ENCODE results near the gene RDH13.

GRCh38 chr19:55077106-55077505, 14.2 kb upstream of the RDH13 start:
- TF ChIP-seq PREB (CRISPR knock-in tag; IDR thresholded peaks at IDR 0.05; ENCODE audit: borderline replicate concordance) (no peak), PRDM15 (CRISPR knock-in tag; IDR thresholded peaks at IDR 0.05) (no peak), CTCF (IDR thresholded peaks at IDR 0.05) (no peak), MLX (CRISPR knock-in tag; IDR thresholded peaks at IDR 0.05) (no peak), ZSCAN18 (CRISPR knock-in tag; IDR thresholded peaks at IDR 0.05) (no peak)
